HL-60 (cell line): ENCODE measurements around the gene COPE.

Experiments
- CTCF ChIP-seq: IDR thresholded peaks from one replicate; pipeline ENCODE4 v1.5.1; 2011; ENCODE audit warnings: low read length, control low read depth, inconsistent platforms; ENCODE audit not compliant: insufficient read depth
- GABPA ChIP-seq: IDR thresholded peaks from 2 replicates; pipeline ENCODE4 v1.6.1; 2012; ENCODE audit warnings: low read depth
- POLR2AphosphoS5 ChIP-seq: IDR thresholded peaks from 2 replicates; pipeline ENCODE4 v1.6.1; 2012; ENCODE audit warnings: low read depth
- REST ChIP-seq: IDR thresholded peaks from 2 replicates; pipeline ENCODE4 v1.6.1; 2012; ENCODE audit warnings: low read depth; ENCODE audit not compliant: insufficient replicate concordance

- TF ChIP-seq CTCF (no peak), POLR2AphosphoS5 (no peak), REST (no peak), GABPA (no peak)
These were observed 47.6 kb downstream of the COPE start for GRCh38 chr19:18871543-18871942.
